ENCODE results near the gene RAD23B. TPM values are rescaled to one million over a fixed set of nuclear protein-coding genes. Genes with fewer than 3 reads are reported as not detected.
A peak's percentile ranks its signal among the peaks of the same experiment; 100 is the strongest.

The RAD23B gene
- total and polyA plus RNA-seq, 2 of the 13 experiments (the other 11 are each of a cell fraction or from before 2014, with no cell fraction given): 133 to 156 TPM

- TF ChIP-seq, protein P1, sequence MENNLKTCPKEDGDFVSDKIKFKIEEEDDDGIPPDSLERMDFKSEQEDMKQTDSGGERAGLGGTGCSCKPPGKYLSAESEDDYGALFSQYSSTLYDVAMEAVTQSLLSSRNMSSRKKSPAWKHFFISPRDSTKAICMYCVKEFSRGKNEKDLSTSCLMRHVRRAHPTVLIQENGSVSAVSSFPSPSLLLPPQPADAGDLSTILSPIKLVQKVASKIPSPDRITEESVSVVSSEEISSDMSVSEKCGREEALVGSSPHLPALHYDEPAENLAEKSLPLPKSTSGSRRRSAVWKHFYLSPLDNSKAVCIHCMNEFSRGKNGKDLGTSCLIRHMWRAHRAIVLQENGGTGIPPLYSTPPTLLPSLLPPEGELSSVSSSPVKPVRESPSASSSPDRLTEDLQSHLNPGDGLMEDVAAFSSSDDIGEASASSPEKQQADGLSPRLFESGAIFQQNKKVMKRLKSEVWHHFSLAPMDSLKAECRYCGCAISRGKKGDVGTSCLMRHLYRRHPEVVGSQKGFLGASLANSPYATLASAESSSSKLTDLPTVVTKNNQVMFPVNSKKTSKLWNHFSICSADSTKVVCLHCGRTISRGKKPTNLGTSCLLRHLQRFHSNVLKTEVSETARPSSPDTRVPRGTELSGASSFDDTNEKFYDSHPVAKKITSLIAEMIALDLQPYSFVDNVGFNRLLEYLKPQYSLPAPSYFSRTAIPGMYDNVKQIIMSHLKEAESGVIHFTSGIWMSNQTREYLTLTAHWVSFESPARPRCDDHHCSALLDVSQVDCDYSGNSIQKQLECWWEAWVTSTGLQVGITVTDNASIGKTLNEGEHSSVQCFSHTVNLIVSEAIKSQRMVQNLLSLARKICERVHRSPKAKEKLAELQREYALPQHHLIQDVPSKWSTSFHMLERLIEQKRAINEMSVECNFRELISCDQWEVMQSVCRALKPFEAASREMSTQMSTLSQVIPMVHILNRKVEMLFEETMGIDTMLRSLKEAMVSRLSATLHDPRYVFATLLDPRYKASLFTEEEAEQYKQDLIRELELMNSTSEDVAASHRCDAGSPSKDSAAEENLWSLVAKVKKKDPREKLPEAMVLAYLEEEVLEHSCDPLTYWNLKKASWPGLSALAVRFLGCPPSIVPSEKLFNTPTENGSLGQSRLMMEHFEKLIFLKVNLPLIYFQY (CRISPR knock-in tag; IDR thresholded peaks at IDR 0.05; ENCODE audit: borderline replicate concordance): 0 out of 2 replicates have a peak, but pooled peaks have one; percentile 3
- TF ChIP-seq ZNF362 (CRISPR knock-in tag; IDR thresholded peaks at IDR 0.05; ENCODE audit: borderline replicate concordance): 0 out of 2 replicates have a peak, but pooled peaks have one; percentile 38
- TF ChIP-seq, protein P2, sequence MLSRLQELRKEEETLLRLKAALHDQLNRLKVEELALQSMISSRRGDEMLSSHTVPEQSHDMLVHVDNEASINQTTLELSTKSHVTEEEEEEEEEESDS (CRISPR knock-in tag; IDR thresholded peaks at IDR 0.05; ENCODE audit: borderline replicate concordance): peak; percentile 5; the same call in 1 of the 2 replicates
- no peak for TF ChIP-seq SMC3 (IDR thresholded peaks at IDR 0.05; ENCODE audit: low read length)
- TF ChIP-seq, protein P3, sequence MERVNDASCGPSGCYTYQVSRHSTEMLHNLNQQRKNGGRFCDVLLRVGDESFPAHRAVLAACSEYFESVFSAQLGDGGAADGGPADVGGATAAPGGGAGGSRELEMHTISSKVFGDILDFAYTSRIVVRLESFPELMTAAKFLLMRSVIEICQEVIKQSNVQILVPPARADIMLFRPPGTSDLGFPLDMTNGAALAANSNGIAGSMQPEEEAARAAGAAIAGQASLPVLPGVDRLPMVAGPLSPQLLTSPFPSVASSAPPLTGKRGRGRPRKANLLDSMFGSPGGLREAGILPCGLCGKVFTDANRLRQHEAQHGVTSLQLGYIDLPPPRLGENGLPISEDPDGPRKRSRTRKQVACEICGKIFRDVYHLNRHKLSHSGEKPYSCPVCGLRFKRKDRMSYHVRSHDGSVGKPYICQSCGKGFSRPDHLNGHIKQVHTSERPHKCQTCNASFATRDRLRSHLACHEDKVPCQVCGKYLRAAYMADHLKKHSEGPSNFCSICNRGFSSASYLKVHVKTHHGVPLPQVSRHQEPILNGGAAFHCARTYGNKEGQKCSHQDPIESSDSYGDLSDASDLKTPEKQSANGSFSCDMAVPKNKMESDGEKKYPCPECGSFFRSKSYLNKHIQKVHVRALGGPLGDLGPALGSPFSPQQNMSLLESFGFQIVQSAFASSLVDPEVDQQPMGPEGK (CRISPR knock-in tag; IDR thresholded peaks at IDR 0.05): peak; percentile 96
- TF ChIP-seq ZNF441 (CRISPR knock-in tag; IDR thresholded peaks at IDR 0.05; ENCODE audit: borderline replicate concordance): peak; percentile 66
- TF ChIP-seq KDM6A (CRISPR knock-in tag; IDR thresholded peaks at IDR 0.05; ENCODE audit: low read depth): no peak
- TF ChIP-seq, protein P4, sequence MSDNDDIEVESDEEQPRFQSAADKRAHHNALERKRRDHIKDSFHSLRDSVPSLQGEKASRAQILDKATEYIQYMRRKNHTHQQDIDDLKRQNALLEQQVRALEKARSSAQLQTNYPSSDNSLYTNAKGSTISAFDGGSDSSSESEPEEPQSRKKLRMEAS (IDR thresholded peaks at IDR 0.05): peak; percentile 57
- 0 out of 2 replicates have a peak, but pooled peaks have one; percentile 54 for TF ChIP-seq ZNF550 (CRISPR knock-in tag; IDR thresholded peaks at IDR 0.05; ENCODE audit: borderline replicate concordance)
- peak; percentile 71; the same call in 1 of the 2 replicates for TF ChIP-seq ZNF337 (CRISPR knock-in tag; IDR thresholded peaks at IDR 0.05; ENCODE audit: borderline replicate concordance, low read depth)
- peak; percentile 44; the same call in 1 of the 2 replicates for TF ChIP-seq PHF20 (CRISPR knock-in tag; IDR thresholded peaks at IDR 0.05)
- TF ChIP-seq KLF15 (CRISPR knock-in tag; IDR thresholded peaks at IDR 0.05; ENCODE audit: borderline replicate concordance): no peak; the same call in 1 of the 2 replicates
- TF ChIP-seq PTBP1 (IDR thresholded peaks at IDR 0.05; ENCODE audit: low read depth, low read length, poor library complexity, severe bottlenecking): peak; percentile 42
- peak; percentile 92 for TF ChIP-seq ZNF343 (CRISPR knock-in tag; IDR thresholded peaks at IDR 0.05)
- peak; percentile 17; the same call in 1 of the 2 replicates for TF ChIP-seq HCFC1 (IDR thresholded peaks at IDR 0.05; ENCODE audit: low read depth, low read length)
- TF ChIP-seq RBM22 (optimal IDR thresholded peaks at IDR 0.05; ENCODE audit: low read length): peak; percentile 58
- TF ChIP-seq CCAR2 (optimal IDR thresholded peaks at IDR 0.05; ENCODE audit: low read depth, low read length): no peak
- no peak for TF ChIP-seq FOSL1 (CRISPR knock-in tag; IDR thresholded peaks at IDR 0.05; ENCODE audit: borderline replicate concordance)
- peak; percentile 61 for TF ChIP-seq AGO1 (IDR thresholded peaks at IDR 0.05; ENCODE audit: low read depth, low read length, poor library complexity, severe bottlenecking)
- TF ChIP-seq ZNF776 (CRISPR knock-in tag; IDR thresholded peaks at IDR 0.05): peak; percentile 91
Measured at GRCh38 chr9:107282759-107283622, at the start of gene RAD23B (continued).

All from HepG2 (cell line).